ENCODE results near the gene CAMK2A. TPM values are rescaled to one million over a fixed set of nuclear protein-coding genes. Genes with fewer than 3 reads are reported as not detected.

The CAMK2A gene
- total RNA-seq, 1 donor from 2014 or later: 1.5 TPM

DNA sequence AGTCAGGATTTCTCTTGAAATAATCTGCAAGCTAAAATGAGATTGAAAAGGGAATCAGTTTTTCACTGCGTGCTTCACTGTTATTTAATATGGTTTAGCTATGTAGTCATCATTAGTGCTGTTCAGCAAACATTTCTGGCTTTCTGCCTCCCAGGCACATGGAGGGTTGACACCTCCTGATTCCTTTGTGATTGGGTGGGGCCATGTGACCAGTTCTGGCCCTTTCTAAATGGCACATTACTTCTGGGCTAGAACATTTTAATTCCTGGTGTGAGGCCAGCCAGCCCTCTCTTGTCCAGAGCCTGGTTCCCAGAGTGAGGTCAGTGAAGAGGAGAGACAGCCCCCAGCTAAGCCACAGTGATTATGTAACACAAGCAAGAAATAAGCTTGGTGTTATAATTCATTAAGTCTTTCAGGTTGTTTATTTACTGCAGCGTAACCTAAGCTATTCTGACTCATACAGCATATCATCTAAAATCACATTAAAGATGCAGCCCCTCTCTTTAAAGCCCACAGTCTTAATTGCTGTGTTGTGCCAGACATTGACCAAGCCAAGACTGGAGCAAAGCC is 30.6 kb upstream of the CAMK2A start:
- Histone ChIP-seq H3K4me1 (no peaks in the 10 kb centered on the region), H3K27ac (peak overlapping the region; percentile 30), H3K36me3 (no peaks in the 10 kb centered on the region), H3K27me3 (no peaks in the 10 kb centered on the region), H3K4me3 (no peak overlapping the region), H3K9me3 (no peaks in the 10 kb centered on the region)
- TF ChIP-seq, protein P1, sequence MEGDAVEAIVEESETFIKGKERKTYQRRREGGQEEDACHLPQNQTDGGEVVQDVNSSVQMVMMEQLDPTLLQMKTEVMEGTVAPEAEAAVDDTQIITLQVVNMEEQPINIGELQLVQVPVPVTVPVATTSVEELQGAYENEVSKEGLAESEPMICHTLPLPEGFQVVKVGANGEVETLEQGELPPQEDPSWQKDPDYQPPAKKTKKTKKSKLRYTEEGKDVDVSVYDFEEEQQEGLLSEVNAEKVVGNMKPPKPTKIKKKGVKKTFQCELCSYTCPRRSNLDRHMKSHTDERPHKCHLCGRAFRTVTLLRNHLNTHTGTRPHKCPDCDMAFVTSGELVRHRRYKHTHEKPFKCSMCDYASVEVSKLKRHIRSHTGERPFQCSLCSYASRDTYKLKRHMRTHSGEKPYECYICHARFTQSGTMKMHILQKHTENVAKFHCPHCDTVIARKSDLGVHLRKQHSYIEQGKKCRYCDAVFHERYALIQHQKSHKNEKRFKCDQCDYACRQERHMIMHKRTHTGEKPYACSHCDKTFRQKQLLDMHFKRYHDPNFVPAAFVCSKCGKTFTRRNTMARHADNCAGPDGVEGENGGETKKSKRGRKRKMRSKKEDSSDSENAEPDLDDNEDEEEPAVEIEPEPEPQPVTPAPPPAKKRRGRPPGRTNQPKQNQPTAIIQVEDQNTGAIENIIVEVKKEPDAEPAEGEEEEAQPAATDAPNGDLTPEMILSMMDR (IDR thresholded peaks at IDR 0.05): no peak
- intact Hi-C loops (cut with DNase I): no loop called here
- ATAC-seq (peak; percentile 68), DNase-seq (no peak)

DNA sequence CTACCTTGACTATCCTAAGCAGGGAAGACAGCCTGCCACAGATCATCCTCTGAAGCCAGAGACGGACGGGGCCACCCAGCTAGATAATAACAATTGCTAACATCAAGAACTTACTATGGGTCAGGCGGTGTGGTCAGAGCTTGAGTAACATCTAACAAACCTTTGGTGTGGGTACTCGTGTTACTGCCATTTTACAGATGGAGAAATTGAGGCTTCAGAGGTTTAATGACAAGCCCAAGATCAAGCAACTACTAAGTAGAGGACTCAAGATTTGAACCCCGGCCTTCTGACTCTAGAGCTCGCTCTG is 29.9 kb upstream of the CAMK2A start:
- no peaks in the 10 kb centered on the region for H3K9me3 ChIP-seq
- TF ChIP-seq, protein P1 (IDR thresholded peaks at IDR 0.05): no peak
- no peak for ATAC-seq
- no peak for DNase-seq
- H3K4me1 ChIP-seq: no peaks in the 10 kb centered on the region
- H3K4me3 ChIP-seq: no peak overlapping the region
- no peaks in the 10 kb centered on the region for H3K27me3 ChIP-seq
- no peaks in the 10 kb centered on the region for H3K36me3 ChIP-seq
- intact Hi-C loops (cut with DNase I): no loop called here
- no peak overlapping the region for H3K27ac ChIP-seq

GRCh38 chr5:150318613-150319483 is 29.3 kb upstream of the CAMK2A start:
- no peak overlapping the region for H3K27ac ChIP-seq
- H3K4me3 ChIP-seq: no peak overlapping the region
- intact Hi-C loops (cut with DNase I): no loop called here
- no peak for DNase-seq
- TF ChIP-seq, protein P1 (IDR thresholded peaks at IDR 0.05): no peak
- no peaks in the 10 kb centered on the region for H3K4me1 ChIP-seq
- no peaks in the 10 kb centered on the region for H3K9me3 ChIP-seq
- no peaks in the 10 kb centered on the region for H3K36me3 ChIP-seq
- no peak for ATAC-seq
- no peaks in the 10 kb centered on the region for H3K27me3 ChIP-seq

- no peak overlapping the region for H3K27ac ChIP-seq
- TF ChIP-seq, protein P1 (IDR thresholded peaks at IDR 0.05): no peak
- no peaks in the 10 kb centered on the region for H3K27me3 ChIP-seq
- H3K4me1 ChIP-seq: no peaks in the 10 kb centered on the region
- H3K4me3 ChIP-seq: no peak overlapping the region
- no peaks in the 10 kb centered on the region for H3K36me3 ChIP-seq
- H3K9me3 ChIP-seq: no peaks in the 10 kb centered on the region
- intact Hi-C loops (cut with DNase I): no loop called here
- DNase-seq (no peak), ATAC-seq (peak; percentile 36)
These were observed 27.8 kb upstream of the CAMK2A start for GRCh38 chr5:150317048-150318003.

DNA sequence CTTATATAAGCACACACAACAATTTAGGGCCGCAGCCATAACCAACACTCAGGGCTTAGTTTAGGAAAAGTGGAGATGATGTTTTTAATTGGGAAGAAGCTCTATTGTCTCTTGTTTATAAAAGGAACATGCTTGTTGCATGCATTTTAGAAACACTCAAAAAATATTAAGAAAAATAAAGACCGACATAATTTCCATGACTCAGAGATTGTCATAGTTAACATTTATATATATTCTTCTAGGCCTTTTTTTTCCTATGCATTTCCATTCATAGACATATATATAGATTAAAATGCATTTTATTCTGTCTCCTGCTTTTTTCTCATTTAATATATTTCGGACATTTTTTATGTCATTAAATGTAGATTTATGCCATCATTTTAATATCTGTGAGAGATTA is 26.7 kb upstream of the CAMK2A start:
- Histone ChIP-seq H3K4me3 (no peak overlapping the region), H3K27ac (no peak overlapping the region), H3K27me3 (no peaks in the 10 kb centered on the region), H3K9me3 (no peaks in the 10 kb centered on the region), H3K36me3 (no peaks in the 10 kb centered on the region), H3K4me1 (no peaks in the 10 kb centered on the region)
- TF ChIP-seq, protein P1 (IDR thresholded peaks at IDR 0.05): no peak
- ATAC-seq (no peak), DNase-seq (no peak)
- intact Hi-C loops (cut with DNase I): no loop called here
